ENCODE results near the gene CTXND1. TPM values are rescaled to one million over a fixed set of nuclear protein-coding genes. Genes with fewer than 3 reads are reported as not detected.

The CTXND1 gene
- total and polyA plus RNA-seq, 5 donors, result 0.29 to 3.9 (median 0.53) TPM

GRCh38 chr15:80208758-80209734, 43.0 kb downstream of the CTXND1 start:
- intact Hi-C loops (cut with DNase I), result no loop called here
- H3K27me3 ChIP-seq (ENCODE audit: control insufficient read depth, insufficient read depth), result no peaks in the 10 kb centered on the region
- no peak overlapping the region for H3K27ac ChIP-seq (ENCODE audit: low read length)
- WGBS, result 77% methylated on average over 11 of the region's 11 CpGs
- no peaks in the 10 kb centered on the region for H3K9me3 ChIP-seq (ENCODE audit: control insufficient read depth, low read length)
- ATAC-seq, result no peak
- no peak overlapping the region for H3K4me3 ChIP-seq (ENCODE audit: low read length)
- no peak for DNase-seq
- H3K4me1 ChIP-seq (ENCODE audit: control insufficient read depth, insufficient read depth, low read length), result no peaks in the 10 kb centered on the region

GRCh38 chr15:80207887-80208286, 44.1 kb downstream of the CTXND1 start:
- no peaks in the 10 kb centered on the region for H3K9me3 ChIP-seq (ENCODE audit: control insufficient read depth, low read length)
- H3K27me3 ChIP-seq (ENCODE audit: control insufficient read depth, insufficient read depth), result no peaks in the 10 kb centered on the region
- H3K27ac ChIP-seq (ENCODE audit: low read length), result no peak overlapping the region
- no peaks in the 10 kb centered on the region for H3K4me1 ChIP-seq (ENCODE audit: control insufficient read depth, insufficient read depth, low read length)
- no peak overlapping the region for H3K4me3 ChIP-seq (ENCODE audit: low read length)
- DNase-seq (no peak), ATAC-seq (no peak)
- intact Hi-C loops (cut with DNase I), result no loop called here
- WGBS, result 72% methylated on average over 3 of the region's 3 CpGs

DNA sequence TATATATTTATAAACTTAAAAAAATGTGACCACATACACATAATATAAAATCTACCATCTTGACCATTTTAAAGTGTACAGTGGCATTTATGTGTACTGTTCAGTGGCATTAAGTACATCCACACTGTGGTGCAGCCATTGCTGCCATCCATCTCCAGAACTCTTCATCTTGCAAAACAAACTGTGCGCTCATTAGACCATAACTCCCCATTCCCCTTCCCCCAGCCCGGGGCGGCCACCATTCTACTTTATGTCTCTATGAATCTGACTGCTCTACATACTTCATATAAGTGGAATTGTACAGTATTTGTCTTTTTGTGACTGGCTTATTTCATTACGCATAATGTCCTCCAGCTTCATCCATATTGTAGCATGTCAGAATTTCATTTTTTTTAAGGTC, 47.8 kb downstream of the CTXND1 start:
- Histone ChIP-seq H3K27me3 (ENCODE audit: control insufficient read depth, insufficient read depth) (no peaks in the 10 kb centered on the region), H3K4me1 (ENCODE audit: control insufficient read depth, insufficient read depth, low read length) (no peaks in the 10 kb centered on the region), H3K4me3 (ENCODE audit: low read length) (no peak overlapping the region), H3K27ac (ENCODE audit: low read length) (no peak overlapping the region), H3K9me3 (ENCODE audit: control insufficient read depth, low read length) (no peaks in the 10 kb centered on the region)
- no peak for DNase-seq
- no peak for ATAC-seq
- intact Hi-C loops (cut with DNase I), result no loop called here
- 95% methylated on average over 4 of the region's 4 CpGs for WGBS

DNA sequence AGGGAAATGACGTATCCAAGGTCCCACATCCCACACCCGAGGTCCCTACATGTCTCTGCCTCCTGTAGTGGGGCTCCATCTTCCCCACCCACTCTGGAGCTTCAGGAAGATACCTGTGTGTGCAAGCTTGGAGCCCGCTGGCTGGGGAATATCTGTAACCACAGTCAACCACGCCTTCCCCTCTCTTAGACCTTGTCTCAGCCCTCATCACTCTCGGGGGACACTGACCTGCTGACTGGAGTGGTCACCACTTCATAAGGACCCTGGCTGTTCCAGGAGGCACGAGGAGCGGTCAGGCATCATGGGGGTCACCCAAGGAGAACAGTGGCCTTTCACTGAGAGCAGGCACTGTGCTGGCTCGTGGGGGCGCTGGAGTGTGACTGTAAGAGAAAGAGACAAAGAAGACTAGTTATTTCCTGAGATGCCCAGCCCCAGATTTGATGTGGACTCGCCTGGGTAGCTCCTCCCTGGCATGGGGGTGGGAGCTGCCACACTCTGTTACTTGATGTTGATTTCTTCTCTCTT, 48.6 kb downstream of the CTXND1 start:
- no peaks in the 10 kb centered on the region for H3K9me3 ChIP-seq (ENCODE audit: control insufficient read depth, low read length)
- WGBS, result 74% methylated on average over 10 of the region's 10 CpGs
- ATAC-seq, result no peak
- no peak for DNase-seq
- H3K27me3 ChIP-seq (ENCODE audit: control insufficient read depth, insufficient read depth), result no peaks in the 10 kb centered on the region
- intact Hi-C loops (cut with DNase I), result no loop called here
- H3K4me3 ChIP-seq (ENCODE audit: low read length), result no peak overlapping the region
- no peaks in the 10 kb centered on the region for H3K4me1 ChIP-seq (ENCODE audit: control insufficient read depth, insufficient read depth, low read length)
- no peak overlapping the region for H3K27ac ChIP-seq (ENCODE audit: low read length)

DNA sequence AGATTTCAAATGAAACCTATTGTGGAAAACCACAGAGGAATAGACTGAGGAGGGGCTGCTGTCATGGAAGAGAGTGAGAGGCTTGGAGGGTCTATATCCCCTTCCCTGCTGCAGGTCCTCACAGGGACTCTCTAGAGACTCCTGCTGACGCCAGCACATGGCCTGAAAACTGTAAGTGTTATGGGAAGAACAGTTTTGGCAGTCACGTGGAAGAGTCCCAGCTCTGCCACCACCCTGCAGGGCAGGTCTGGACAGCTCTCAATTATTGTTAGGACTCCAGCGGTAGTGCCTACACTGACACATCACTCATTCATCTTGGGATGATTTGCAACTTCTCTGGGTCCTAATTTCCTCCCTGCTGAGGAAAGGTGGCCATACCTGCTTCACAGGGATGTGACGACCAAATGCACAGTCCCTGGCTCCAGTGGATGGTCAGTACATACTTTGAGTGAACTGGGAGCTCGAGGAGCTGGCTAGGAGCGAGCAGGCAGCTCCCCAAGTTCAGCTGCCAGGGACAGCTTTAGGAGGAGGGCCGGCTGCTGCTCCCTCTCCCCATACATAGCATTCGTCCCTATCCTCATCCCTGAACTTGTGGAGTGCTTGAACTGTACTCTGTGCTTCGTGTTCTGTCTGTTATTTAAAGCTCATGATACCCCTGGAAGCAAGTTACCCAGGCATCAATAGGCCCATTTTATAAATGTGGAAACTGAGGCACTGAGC, 49.2 kb downstream of the CTXND1 start:
- 60% methylated on average over 9 of the region's 9 CpGs for WGBS
- ATAC-seq, result no peak
- Histone ChIP-seq H3K4me1 (ENCODE audit: control insufficient read depth, insufficient read depth, low read length) (no peaks in the 10 kb centered on the region), H3K27me3 (ENCODE audit: control insufficient read depth, insufficient read depth) (no peaks in the 10 kb centered on the region), H3K4me3 (ENCODE audit: low read length) (no peak overlapping the region), H3K9me3 (ENCODE audit: control insufficient read depth, low read length) (no peaks in the 10 kb centered on the region), H3K27ac (ENCODE audit: low read length) (no peak overlapping the region)
- no peak for DNase-seq
- intact Hi-C loops (cut with DNase I), result no loop called here

DNA sequence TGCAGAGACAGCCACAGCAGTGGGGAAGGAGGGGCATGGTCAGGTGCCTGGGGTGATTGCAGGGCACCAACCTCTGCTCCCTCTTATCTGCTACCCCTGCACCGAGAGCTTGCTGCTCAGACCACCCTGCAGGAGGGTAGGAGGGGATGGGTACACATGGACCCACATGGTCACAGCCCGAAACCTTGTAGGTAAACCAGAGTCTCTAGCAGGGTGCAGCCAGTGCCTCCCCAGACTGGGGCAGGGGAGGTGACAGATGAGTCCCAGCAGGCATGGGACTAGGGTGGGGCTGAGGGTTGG, 50.0 kb downstream of the CTXND1 start:
- WGBS, result 88% methylated on average over 2 of the region's 2 CpGs
- DNase-seq, result no peak
- Histone ChIP-seq H3K4me3 (ENCODE audit: low read length) (no peak overlapping the region), H3K27me3 (ENCODE audit: control insufficient read depth, insufficient read depth) (no peaks in the 10 kb centered on the region), H3K9me3 (ENCODE audit: control insufficient read depth, low read length) (no peaks in the 10 kb centered on the region), H3K27ac (ENCODE audit: low read length) (no peak overlapping the region), H3K4me1 (ENCODE audit: control insufficient read depth, insufficient read depth, low read length) (no peaks in the 10 kb centered on the region)
- intact Hi-C loops (cut with DNase I), result no loop called here
- ATAC-seq, result no peak

DNA sequence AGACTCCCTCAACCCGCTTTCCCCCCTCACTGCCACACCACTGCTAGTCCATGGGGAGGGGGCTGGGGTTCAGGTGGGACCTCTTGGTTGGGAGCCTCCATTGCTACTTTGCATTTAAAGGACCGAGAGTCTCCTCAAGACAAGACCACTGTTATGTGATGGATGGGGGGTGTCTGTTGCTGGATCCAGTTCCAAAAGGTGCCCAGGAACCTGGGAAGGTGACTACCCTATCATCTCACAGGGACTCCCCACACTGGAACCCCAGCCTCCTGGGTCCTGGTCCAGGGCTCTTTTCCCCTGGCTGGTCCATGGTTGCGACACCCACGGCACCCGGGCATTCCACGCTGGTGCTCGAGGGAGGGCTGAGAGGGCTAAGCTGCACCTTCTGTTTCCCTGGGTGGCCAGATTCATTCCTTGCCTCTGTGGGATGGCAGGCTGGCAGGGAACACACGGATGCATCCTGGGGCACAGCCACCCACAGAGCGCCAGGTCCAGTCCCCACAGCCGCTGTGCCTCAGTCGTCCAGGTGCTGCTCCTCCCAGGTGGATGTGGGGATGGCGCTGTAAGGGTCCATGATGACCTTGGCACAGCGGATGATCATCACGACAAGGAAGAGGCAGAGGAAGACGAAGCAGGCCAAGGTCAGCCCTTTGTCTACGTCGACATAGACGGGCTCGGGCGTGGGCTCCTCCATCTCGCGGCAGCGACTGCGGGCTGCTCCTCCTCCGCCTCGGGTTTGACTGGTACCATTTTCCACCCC, 50.6 kb downstream of the CTXND1 start:
- H3K9me3 ChIP-seq (ENCODE audit: control insufficient read depth, low read length), result no peaks in the 10 kb centered on the region
- intact Hi-C loops (cut with DNase I), result no loop called here
- ATAC-seq, result no peak
- H3K4me3 ChIP-seq (ENCODE audit: low read length), result no peak overlapping the region
- 90% methylated on average over 26 of the region's 26 CpGs for WGBS
- no peak for DNase-seq
- no peaks in the 10 kb centered on the region for H3K27me3 ChIP-seq (ENCODE audit: control insufficient read depth, insufficient read depth)
- H3K27ac ChIP-seq (ENCODE audit: low read length), result no peak overlapping the region
- no peaks in the 10 kb centered on the region for H3K4me1 ChIP-seq (ENCODE audit: control insufficient read depth, insufficient read depth, low read length)

- intact Hi-C loops (cut with DNase I), result no loop called here
- WGBS, result 92% methylated on average over 3 of the region's 3 CpGs
- Histone ChIP-seq H3K27ac (ENCODE audit: low read length) (no peak overlapping the region), H3K27me3 (ENCODE audit: control insufficient read depth, insufficient read depth) (no peaks in the 10 kb centered on the region), H3K4me1 (ENCODE audit: control insufficient read depth, insufficient read depth, low read length) (no peaks in the 10 kb centered on the region), H3K4me3 (ENCODE audit: low read length) (no peak overlapping the region), H3K9me3 (ENCODE audit: control insufficient read depth, low read length) (no peaks in the 10 kb centered on the region)
- ATAC-seq, result no peak
- no peak for DNase-seq
Measured at GRCh38 chr15:80199869-80200268, 52.1 kb downstream of the CTXND1 start.

DNA sequence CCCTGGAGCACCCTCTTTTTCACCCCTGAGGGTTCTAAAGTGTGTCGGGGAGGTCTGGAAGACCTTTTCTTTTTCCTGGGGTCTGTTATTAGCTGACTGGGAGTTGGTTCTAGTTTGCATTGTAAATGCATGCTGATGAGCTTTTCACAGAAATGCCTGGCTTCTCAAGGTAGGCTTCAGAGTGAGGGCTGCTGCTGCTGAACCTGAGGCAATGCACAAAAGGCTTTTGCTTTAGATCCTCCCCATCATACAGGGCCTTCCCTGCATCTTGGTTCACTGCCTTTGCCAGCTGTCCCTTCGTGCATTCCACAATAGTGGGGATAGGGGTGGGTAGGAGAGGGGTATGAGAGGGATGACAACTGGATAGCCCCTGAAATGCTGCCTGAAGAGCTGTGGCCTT, 52.6 kb downstream of the CTXND1 start:
- intact Hi-C loops (cut with DNase I), result no loop called here
- Histone ChIP-seq H3K9me3 (ENCODE audit: control insufficient read depth, low read length) (no peaks in the 10 kb centered on the region), H3K27me3 (ENCODE audit: control insufficient read depth, insufficient read depth) (no peaks in the 10 kb centered on the region), H3K27ac (ENCODE audit: low read length) (no peak overlapping the region), H3K4me3 (ENCODE audit: low read length) (no peak overlapping the region), H3K4me1 (ENCODE audit: control insufficient read depth, insufficient read depth, low read length) (no peaks in the 10 kb centered on the region)
- ATAC-seq (no peak), DNase-seq (no peak)
- 44% methylated on average over 2 of the region's 2 CpGs for whole genome bisulfite sequencing

DNA sequence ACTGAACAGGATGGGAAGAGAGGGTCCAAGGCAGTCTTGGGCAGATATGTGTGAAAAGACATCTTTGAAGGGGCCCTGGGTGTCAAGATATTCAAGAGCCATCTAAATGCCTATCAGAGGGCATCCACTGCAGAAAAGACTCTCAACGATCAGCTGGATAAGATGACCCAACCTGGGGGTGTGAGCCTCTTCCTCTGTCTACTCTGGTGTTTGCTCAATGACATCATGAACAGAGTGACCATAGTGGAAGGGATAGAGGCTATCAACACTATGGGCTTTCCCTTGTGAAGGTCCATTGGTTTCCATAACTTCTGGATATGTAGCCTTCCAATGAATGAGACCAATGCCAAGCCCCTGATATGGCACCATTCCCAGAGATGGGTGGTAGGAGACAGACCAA, 57.1 kb downstream of the CTXND1 start:
- H3K27ac ChIP-seq (ENCODE audit: low read length), result no peak overlapping the region
- 56% methylated on average over 1 of the region's 1 CpG for WGBS
- H3K4me1 ChIP-seq (ENCODE audit: control insufficient read depth, insufficient read depth, low read length), result no peaks in the 10 kb centered on the region
- no peaks in the 10 kb centered on the region for H3K27me3 ChIP-seq (ENCODE audit: control insufficient read depth, insufficient read depth)
- intact Hi-C loops (cut with DNase I), result no loop called here
- no peaks in the 10 kb centered on the region for H3K9me3 ChIP-seq (ENCODE audit: control insufficient read depth, low read length)
- no peak for DNase-seq
- ATAC-seq, result no peak
- no peak overlapping the region for H3K4me3 ChIP-seq (ENCODE audit: low read length)

DNA sequence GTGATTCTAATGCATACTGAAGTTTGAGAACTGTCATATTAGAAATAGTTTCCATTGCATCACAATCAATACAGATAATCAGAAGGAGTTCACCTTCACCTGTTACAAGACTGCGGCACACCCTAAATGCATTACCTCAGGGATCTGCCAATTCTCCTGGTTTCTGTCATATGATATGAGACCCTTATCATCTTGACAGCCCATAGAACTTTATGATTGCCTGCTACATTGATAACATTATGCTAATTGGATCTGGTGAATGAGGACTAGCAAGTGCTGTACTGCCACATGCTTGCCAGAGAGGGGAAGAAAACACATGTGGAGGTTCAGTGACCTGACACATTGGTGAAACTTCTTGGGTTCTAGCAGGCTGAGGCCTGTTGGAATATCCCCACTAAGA, 57.8 kb downstream of the CTXND1 start:
- 92% methylated on average over 1 of the region's 1 CpG for WGBS
- H3K4me3 ChIP-seq (ENCODE audit: low read length), result no peak overlapping the region
- DNase-seq (no peak), ATAC-seq (no peak)
- H3K9me3 ChIP-seq (ENCODE audit: control insufficient read depth, low read length), result no peaks in the 10 kb centered on the region
- H3K4me1 ChIP-seq (ENCODE audit: control insufficient read depth, insufficient read depth, low read length), result no peaks in the 10 kb centered on the region
- H3K27ac ChIP-seq (ENCODE audit: low read length), result no peak overlapping the region
- H3K27me3 ChIP-seq (ENCODE audit: control insufficient read depth, insufficient read depth), result no peaks in the 10 kb centered on the region
- intact Hi-C loops (cut with DNase I), result no loop called here
